HEK293 (cell line): ENCODE data around the gene VASH2.
A peak's percentile ranks its signal among the peaks of the same experiment; 100 is the strongest.

Experiments used
- CTCF ChIA-PET: fragments of 350-600 bp; formaldehyde crosslinking; extraction: SDS; loops from one replicate; lab custom pipeline; 2021; ENCODE audit warnings: antibody characterized with exemption; lab: Yijun Ruan, JAX
- POLR2A ChIA-PET: fragments of 300-600 bp; formaldehyde crosslinking; extraction: SDS; loops from one replicate; lab custom pipeline; 2020; ENCODE audit warnings: antibody characterized with exemption, inconsistent platforms; lab: Yijun Ruan, JAX
- H3K27ac ChIP-seq: fragments of 200-500 bp; sonication (Bioruptor generic); 2 replicates; pipeline ENCODE4 v1.5.1; 2014; ENCODE audit warnings: low read depth, low read length, control low read depth, inconsistent platforms; ENCODE audit errors: extremely low read depth
- H3K36me3 ChIP-seq, 2 experiments: fragments of 200-500 bp in 1 of 2; sonication (Bioruptor generic) in 1 of 2; 1 replicate in 1 of 2; 2 replicates in 1 of 2; pipeline ENCODE4 v1.5.1; 2014 to 2017; ENCODE audit warnings: inconsistent platforms in 2 of 2, low read length in 2 of 2; ENCODE audit not compliant: control insufficient read depth in 2 of 2, insufficient read depth in 1 of 2
- H3K4me1 ChIP-seq: fragments of 200-500 bp; sonication (Bioruptor generic); 2 replicates; pipeline ENCODE4 v1.5.1; 2014; ENCODE audit warnings: mild to moderate bottlenecking, low read length, inconsistent platforms; ENCODE audit not compliant: control insufficient read depth, insufficient read depth
- H3K4me3 ChIP-seq: 2 replicates; pipeline ENCODE4 v1.5.1; 2011; ENCODE audit warnings: low read depth, mild to moderate bottlenecking, control low read depth, low read length, moderate library complexity
- H3K9me3 ChIP-seq: fragments of 200-500 bp; sonication (Bioruptor generic); 2 replicates; pipeline ENCODE4 v1.5.1; 2014; ENCODE audit warnings: low read depth, low read length, inconsistent platforms; ENCODE audit not compliant: control insufficient read depth, insufficient read depth
- GLIS2 ChIP-seq: fragments of 450-650 bp; formaldehyde crosslinking; IDR thresholded peaks from 2 replicates; pipeline ENCODE4 v1.5.1; 2016; ENCODE audit warnings: missing biosample characterization, missing genetic modification characterization
- IKZF3 ChIP-seq: fragments of 450-650 bp; IDR thresholded peaks from 2 replicates; pipeline ENCODE4 v1.5.0; 2018; ENCODE audit warnings: missing biosample characterization, mild to moderate bottlenecking, missing genetic modification characterization, moderate library complexity
- INSM2 ChIP-seq: fragments of 450-650 bp; formaldehyde crosslinking; IDR thresholded peaks from 2 replicates; pipeline ENCODE4 v1.5.1; 2016; ENCODE audit warnings: missing biosample characterization, missing genetic modification characterization
- KLF1 ChIP-seq: fragments of 450-650 bp; formaldehyde crosslinking; IDR thresholded peaks from 2 replicates; pipeline ENCODE4 v1.5.1; 2016; ENCODE audit warnings: missing biosample characterization, missing genetic modification characterization
- MZF1 ChIP-seq: fragments of 450-650 bp; formaldehyde crosslinking; IDR thresholded peaks from 2 replicates; pipeline ENCODE4 v1.5.1; 2017; ENCODE audit warnings: missing biosample characterization, missing genetic modification characterization, borderline replicate concordance
- OSR2 ChIP-seq: fragments of 450-650 bp; formaldehyde crosslinking; IDR thresholded peaks from 2 replicates; pipeline ENCODE4 v1.5.1; 2016; ENCODE audit warnings: missing biosample characterization, missing genetic modification characterization
- PRDM10 ChIP-seq: fragments of 450-650 bp; formaldehyde crosslinking; IDR thresholded peaks from 2 replicates; pipeline ENCODE4 v1.5.1; 2016; ENCODE audit warnings: missing biosample characterization, missing genetic modification characterization
- RBAK ChIP-seq: fragments of 450-650 bp; formaldehyde crosslinking; IDR thresholded peaks from 2 replicates; pipeline ENCODE4 v1.5.1; 2016; ENCODE audit warnings: missing biosample characterization, missing genetic modification characterization
- SETDB1 ChIP-seq: IDR thresholded peaks from one replicate; pipeline ENCODE4 v1.6.1; 2017; ENCODE audit warnings: mild to moderate bottlenecking, low read length, moderate library complexity, mixed read lengths; ENCODE audit not compliant: insufficient read length
- SP2 ChIP-seq: fragments of 450-650 bp; formaldehyde crosslinking; IDR thresholded peaks from 2 replicates; pipeline ENCODE4 v1.5.1; 2016; ENCODE audit warnings: missing biosample characterization, missing genetic modification characterization
- SP3 ChIP-seq: fragments of 450-650 bp; formaldehyde crosslinking; IDR thresholded peaks from 2 replicates; pipeline ENCODE4 v1.5.1; 2016; ENCODE audit warnings: missing biosample characterization, missing genetic modification characterization
- SP7 ChIP-seq: fragments of 450-650 bp; formaldehyde crosslinking; IDR thresholded peaks from 2 replicates; pipeline ENCODE4 v1.5.1; 2016; ENCODE audit warnings: missing biosample characterization, missing genetic modification characterization
- TCF7L2 ChIP-seq: IDR thresholded peaks from 2 replicates; pipeline ENCODE4 v1.6.1; 2011; ENCODE audit warnings: low read depth, mild to moderate bottlenecking, inconsistent platforms, low read length, moderate library complexity, borderline replicate concordance
- WT1 ChIP-seq: fragments of 450-650 bp; formaldehyde crosslinking; IDR thresholded peaks from 2 replicates; pipeline ENCODE4 v1.5.1; 2016; ENCODE audit warnings: missing biosample characterization, missing genetic modification characterization
- ZBTB17 ChIP-seq: fragments of 450-650 bp; formaldehyde crosslinking; IDR thresholded peaks from 2 replicates; pipeline ENCODE4 v1.5.1; 2016; ENCODE audit warnings: missing biosample characterization, missing genetic modification characterization
- ZBTB20 ChIP-seq: fragments of 450-650 bp; formaldehyde crosslinking; IDR thresholded peaks from 2 replicates; pipeline ENCODE4 v1.5.1; 2016; ENCODE audit warnings: missing biosample characterization, missing genetic modification characterization
- ZEB2 ChIP-seq: fragments of 450-650 bp; formaldehyde crosslinking; IDR thresholded peaks from 2 replicates; pipeline ENCODE4 v1.5.1; 2016; ENCODE audit warnings: missing biosample characterization, missing genetic modification characterization
- ZFHX2 ChIP-seq: fragments of 450-650 bp; formaldehyde crosslinking; conservative IDR thresholded peaks from 2 replicates; pipeline ENCODE4 v1.5.1; 2016; ENCODE audit warnings: missing biosample characterization, missing genetic modification characterization
- ZFP37 ChIP-seq: fragments of 450-650 bp; formaldehyde crosslinking; IDR thresholded peaks from 2 replicates; pipeline ENCODE4 v1.5.1; 2016; ENCODE audit warnings: missing biosample characterization, missing genetic modification characterization
- ZNF239 ChIP-seq: fragments of 450-650 bp; formaldehyde crosslinking; IDR thresholded peaks from 2 replicates; pipeline ENCODE4 v1.5.1; 2016; ENCODE audit warnings: missing biosample characterization, missing genetic modification characterization
- ZNF24 ChIP-seq: fragments of 450-650 bp; formaldehyde crosslinking; IDR thresholded peaks from 2 replicates; pipeline ENCODE4 v1.5.1; 2016; ENCODE audit warnings: missing biosample characterization, missing genetic modification characterization
- ZNF324 ChIP-seq: fragments of 450-650 bp; formaldehyde crosslinking; IDR thresholded peaks from 2 replicates; pipeline ENCODE4 v1.5.1; 2016; ENCODE audit warnings: missing biosample characterization, missing genetic modification characterization
- ZNF391 ChIP-seq: fragments of 450-650 bp; formaldehyde crosslinking; IDR thresholded peaks from 2 replicates; pipeline ENCODE4 v1.5.1; 2016; ENCODE audit warnings: low read depth, missing biosample characterization, missing genetic modification characterization, borderline replicate concordance
- ZNF501 ChIP-seq: fragments of 450-650 bp; formaldehyde crosslinking; IDR thresholded peaks from 2 replicates; pipeline ENCODE4 v1.5.1; 2016; ENCODE audit warnings: missing biosample characterization, missing genetic modification characterization
- ZNF561 ChIP-seq: fragments of 450-650 bp; IDR thresholded peaks from 2 replicates; pipeline ENCODE4 v1.5.1; 2018; ENCODE audit warnings: missing biosample characterization, missing genetic modification characterization, borderline replicate concordance
- ZNF600 ChIP-seq: fragments of 450-650 bp; formaldehyde crosslinking; IDR thresholded peaks from 2 replicates; pipeline ENCODE4 v1.5.1; 2016; ENCODE audit warnings: missing biosample characterization, missing genetic modification characterization
- ZNF692 ChIP-seq: fragments of 450-650 bp; formaldehyde crosslinking; IDR thresholded peaks from 2 replicates; pipeline ENCODE4 v1.5.1; 2016; ENCODE audit warnings: missing biosample characterization, missing genetic modification characterization
- ZNF837 ChIP-seq: fragments of 450-650 bp; formaldehyde crosslinking; IDR thresholded peaks from 2 replicates; pipeline ENCODE4 v1.5.1; 2016; ENCODE audit warnings: missing biosample characterization, missing genetic modification characterization
- ZSCAN30 ChIP-seq: fragments of 450-650 bp; IDR thresholded peaks from 2 replicates; pipeline ENCODE4 v1.5.1; 2018; ENCODE audit warnings: missing biosample characterization, mild to moderate bottlenecking, missing genetic modification characterization, moderate library complexity
- ZXDB ChIP-seq: fragments of 450-650 bp; formaldehyde crosslinking; IDR thresholded peaks from 2 replicates; pipeline ENCODE4 v1.5.1; 2016; ENCODE audit warnings: missing biosample characterization, missing genetic modification characterization

VASH2 gene

GRCh38 chr1:212950243-212951125 lies at the start of gene VASH2:
VASH2 (plus strand) TSS chr1:212950541; CDS start chr1:212951543, 1,002 bp downstream.
- Histone ChIP-seq H3K9me3 (no peaks in the 10 kb centered on the region), H3K36me3 (no peaks in the 10 kb centered on the region), H3K4me3 (peak within 1 kb of the TSS; percentile 49), H3K27ac (peak within 1 kb of the TSS; percentile 28; the same call in 1 of the 2 replicates), H3K4me1 (no peaks in the 10 kb centered on the region)
- ChIA-PET CTCF (interaction anchor here (0.9 to 1.2 kb wide), 2 partner anchors 17 to 44 kb away, joined by 4 to 6 read pairs; no protein-coding TSS in a partner anchor), POLR2A (interaction anchor here (0.8 to 1.2 kb wide), 6 partner anchors 17 to 92 kb away, joined by 3 to 6 read pairs (median 4); partner anchors contain the start of gene FLVCR1)
- TF ChIP-seq MZF1 (tag by site-specific recombination) (no peak), ZEB2 (0 out of 2 replicates have a peak, but pooled peaks have one; percentile 29), SP2 (tag by site-specific recombination) (peak; percentile 85), SETDB1 (no peak), WT1 (0 out of 2 replicates have a peak, but pooled peaks have one; percentile 10), ZNF391 (tag by site-specific recombination) (no peak), PRDM10 (tag by site-specific recombination) (peak; percentile 85), RBAK (no peak), TCF7L2 (no peak), ZFP37 (tag by site-specific recombination) (peak; percentile 82; the same call in 1 of the 2 replicates), GLIS2 (tag by site-specific recombination) (peak; percentile 53), INSM2 (peak; percentile 49; the same call in 1 of the 2 replicates), KLF1 (tag by site-specific recombination) (no peak), ZXDB (peak; percentile 47; the same call in 1 of the 2 replicates), SP3 (peak; percentile 52), ZNF501 (tag by site-specific recombination) (peak; percentile 60), ZNF692 (tag by site-specific recombination) (peak; percentile 22; the same call in 1 of the 2 replicates), ZNF24 (tag by site-specific recombination) (no peak), ZBTB20 (tag by site-specific recombination) (peak; percentile 71), OSR2 (tag by site-specific recombination) (no peak), ZSCAN30 (peak; percentile 77), ZBTB17 (tag by site-specific recombination) (peak; percentile 54), SP7 (tag by site-specific recombination) (no peak), IKZF3 (peak; percentile 74; the same call in 1 of the 2 replicates), ZNF600 (peak; percentile 65), ZNF324 (tag by site-specific recombination) (peak; percentile 23; the same call in 1 of the 2 replicates), ZFHX2 (tag by site-specific recombination) (no peak), ZNF239 (tag by site-specific recombination) (no peak), ZNF837 (no peak), ZNF561 (peak; percentile 64; the same call in 1 of the 2 replicates)
